Measurements from ENCODE around the gene CAVIN2.

Gene CAVIN2

GRCh38 chr2:191831410-191831994, 15.4 kb downstream of the CAVIN2 start:
- Histone ChIP-seq H3K27ac (ENCODE audit: low read depth, low read length) (no peak overlapping the region), H3K4me3 (ENCODE audit: low read depth in 1 of 2, low read length in 2 of 2) (no peak overlapping the region), H3K9ac (ENCODE audit: low read depth in 1 of 2, low read length in 2 of 2) (no peak overlapping the region), H3K27me3 (ENCODE audit: control insufficient read depth in 1 of 2, insufficient read depth in 2 of 2, low read length in 2 of 2) (no peaks in the 10 kb centered on the region), H3K4me1 (ENCODE audit: control insufficient read depth in 1 of 2, insufficient read depth in 2 of 2, low read length in 2 of 2) (no peaks in the 10 kb centered on the region), H3K9me3 (ENCODE audit: control insufficient read depth in 1 of 2, low read length in 2 of 2) (no peaks in the 10 kb centered on the region), H3K36me3 (ENCODE audit: control insufficient read depth in 1 of 2, insufficient read depth in 2 of 2, low read length in 2 of 2) (no peaks in the 10 kb centered on the region)

- Histone ChIP-seq H3K27ac (ENCODE audit: low read depth, low read length) (no peak overlapping the region), H3K9ac (ENCODE audit: low read depth in 1 of 2, low read length in 2 of 2) (no peak overlapping the region), H3K4me1 (ENCODE audit: control insufficient read depth in 1 of 2, insufficient read depth in 2 of 2, low read length in 2 of 2) (no peaks in the 10 kb centered on the region), H3K9me3 (ENCODE audit: control insufficient read depth in 1 of 2, low read length in 2 of 2) (no peaks in the 10 kb centered on the region), H3K27me3 (ENCODE audit: control insufficient read depth in 1 of 2, insufficient read depth in 2 of 2, low read length in 2 of 2) (no peaks in the 10 kb centered on the region), H3K36me3 (ENCODE audit: control insufficient read depth in 1 of 2, insufficient read depth in 2 of 2, low read length in 2 of 2) (no peaks in the 10 kb centered on the region), H3K4me3 (ENCODE audit: low read depth in 1 of 2, low read length in 2 of 2) (no peak overlapping the region)
Measured at GRCh38 chr2:191824398-191824797, 22.5 kb downstream of the CAVIN2 start.

GRCh38 chr2:191821078-191821477, 25.8 kb downstream of the CAVIN2 start:
- no peaks in the 10 kb centered on the region for H3K4me1 ChIP-seq (ENCODE audit: control insufficient read depth in 1 of 2, insufficient read depth in 2 of 2, low read length in 2 of 2)
- H3K36me3 ChIP-seq (ENCODE audit: control insufficient read depth in 1 of 2, insufficient read depth in 2 of 2, low read length in 2 of 2), result no peaks in the 10 kb centered on the region
- no peak overlapping the region for H3K4me3 ChIP-seq (ENCODE audit: low read depth in 1 of 2, low read length in 2 of 2)
- H3K9me3 ChIP-seq (ENCODE audit: control insufficient read depth in 1 of 2, low read length in 2 of 2), result no peaks in the 10 kb centered on the region
- H3K9ac ChIP-seq (ENCODE audit: low read depth in 1 of 2, low read length in 2 of 2), result no peak overlapping the region
- H3K27ac ChIP-seq (ENCODE audit: low read depth, low read length), result no peak overlapping the region
- no peaks in the 10 kb centered on the region for H3K27me3 ChIP-seq (ENCODE audit: control insufficient read depth in 1 of 2, insufficient read depth in 2 of 2, low read length in 2 of 2)

GRCh38 chr2:191818725-191819350, 28.1 kb downstream of the CAVIN2 start:
- Histone ChIP-seq H3K27me3 (ENCODE audit: control insufficient read depth in 1 of 2, insufficient read depth in 2 of 2, low read length in 2 of 2) (no peaks in the 10 kb centered on the region), H3K9me3 (ENCODE audit: control insufficient read depth in 1 of 2, low read length in 2 of 2) (no peaks in the 10 kb centered on the region), H3K36me3 (ENCODE audit: control insufficient read depth in 1 of 2, insufficient read depth in 2 of 2, low read length in 2 of 2) (no peaks in the 10 kb centered on the region), H3K4me3 (ENCODE audit: low read depth in 1 of 2, low read length in 2 of 2) (no peak overlapping the region), H3K4me1 (ENCODE audit: control insufficient read depth in 1 of 2, insufficient read depth in 2 of 2, low read length in 2 of 2) (no peaks in the 10 kb centered on the region), H3K9ac (ENCODE audit: low read depth in 1 of 2, low read length in 2 of 2) (no peak overlapping the region), H3K27ac (ENCODE audit: low read depth, low read length) (no peak overlapping the region)

GRCh38 chr2:191818133-191818532, 28.8 kb downstream of the CAVIN2 start:
- Histone ChIP-seq H3K4me1 (ENCODE audit: control insufficient read depth in 1 of 2, insufficient read depth in 2 of 2, low read length in 2 of 2) (no peaks in the 10 kb centered on the region), H3K9ac (ENCODE audit: low read depth in 1 of 2, low read length in 2 of 2) (no peak overlapping the region), H3K4me3 (ENCODE audit: low read depth in 1 of 2, low read length in 2 of 2) (no peak overlapping the region), H3K27me3 (ENCODE audit: control insufficient read depth in 1 of 2, insufficient read depth in 2 of 2, low read length in 2 of 2) (no peaks in the 10 kb centered on the region), H3K36me3 (ENCODE audit: control insufficient read depth in 1 of 2, insufficient read depth in 2 of 2, low read length in 2 of 2) (no peaks in the 10 kb centered on the region), H3K27ac (ENCODE audit: low read depth, low read length) (no peak overlapping the region), H3K9me3 (ENCODE audit: control insufficient read depth in 1 of 2, low read length in 2 of 2) (no peaks in the 10 kb centered on the region)

GRCh38 chr2:191815010-191815409, 31.9 kb downstream of the CAVIN2 start:
- Histone ChIP-seq H3K9me3 (ENCODE audit: control insufficient read depth in 1 of 2, low read length in 2 of 2) (no peaks in the 10 kb centered on the region), H3K4me3 (ENCODE audit: low read depth in 1 of 2, low read length in 2 of 2) (no peak overlapping the region), H3K27ac (ENCODE audit: low read depth, low read length) (no peak overlapping the region), H3K9ac (ENCODE audit: low read depth in 1 of 2, low read length in 2 of 2) (no peak overlapping the region), H3K27me3 (ENCODE audit: control insufficient read depth in 1 of 2, insufficient read depth in 2 of 2, low read length in 2 of 2) (no peaks in the 10 kb centered on the region), H3K36me3 (ENCODE audit: control insufficient read depth in 1 of 2, insufficient read depth in 2 of 2, low read length in 2 of 2) (no peaks in the 10 kb centered on the region), H3K4me1 (ENCODE audit: control insufficient read depth in 1 of 2, insufficient read depth in 2 of 2, low read length in 2 of 2) (no peaks in the 10 kb centered on the region)

GRCh38 chr2:191813943-191814342, 32.9 kb downstream of the CAVIN2 start:
- Histone ChIP-seq H3K36me3 (ENCODE audit: control insufficient read depth in 1 of 2, insufficient read depth in 2 of 2, low read length in 2 of 2) (no peaks in the 10 kb centered on the region), H3K27ac (ENCODE audit: low read depth, low read length) (no peak overlapping the region), H3K27me3 (ENCODE audit: control insufficient read depth in 1 of 2, insufficient read depth in 2 of 2, low read length in 2 of 2) (no peaks in the 10 kb centered on the region), H3K4me3 (ENCODE audit: low read depth in 1 of 2, low read length in 2 of 2) (no peak overlapping the region), H3K9me3 (ENCODE audit: control insufficient read depth in 1 of 2, low read length in 2 of 2) (no peaks in the 10 kb centered on the region), H3K4me1 (ENCODE audit: control insufficient read depth in 1 of 2, insufficient read depth in 2 of 2, low read length in 2 of 2) (no peaks in the 10 kb centered on the region), H3K9ac (ENCODE audit: low read depth in 1 of 2, low read length in 2 of 2) (no peak overlapping the region)

- Histone ChIP-seq H3K9me3 (ENCODE audit: control insufficient read depth in 1 of 2, low read length in 2 of 2) (no peaks in the 10 kb centered on the region), H3K9ac (ENCODE audit: low read depth in 1 of 2, low read length in 2 of 2) (no peak overlapping the region), H3K36me3 (ENCODE audit: control insufficient read depth in 1 of 2, insufficient read depth in 2 of 2, low read length in 2 of 2) (no peaks in the 10 kb centered on the region), H3K27ac (ENCODE audit: low read depth, low read length) (no peak overlapping the region), H3K4me3 (ENCODE audit: low read depth in 1 of 2, low read length in 2 of 2) (no peak overlapping the region), H3K27me3 (ENCODE audit: control insufficient read depth in 1 of 2, insufficient read depth in 2 of 2, low read length in 2 of 2) (no peaks in the 10 kb centered on the region), H3K4me1 (ENCODE audit: control insufficient read depth in 1 of 2, insufficient read depth in 2 of 2, low read length in 2 of 2) (no peaks in the 10 kb centered on the region)
Measured at GRCh38 chr2:191811807-191812602, 34.9 kb downstream of the CAVIN2 start.

GRCh38 chr2:191806396-191806795, 40.5 kb downstream of the CAVIN2 start:
- H3K4me3 ChIP-seq (ENCODE audit: low read depth in 1 of 2, low read length in 2 of 2), result no peak overlapping the region
- no peak overlapping the region for H3K9ac ChIP-seq (ENCODE audit: low read depth in 1 of 2, low read length in 2 of 2)
- H3K36me3 ChIP-seq (ENCODE audit: control insufficient read depth in 1 of 2, insufficient read depth in 2 of 2, low read length in 2 of 2), result no peaks in the 10 kb centered on the region
- no peaks in the 10 kb centered on the region for H3K9me3 ChIP-seq (ENCODE audit: control insufficient read depth in 1 of 2, low read length in 2 of 2)
- H3K27ac ChIP-seq (ENCODE audit: low read depth, low read length), result no peak overlapping the region
- H3K4me1 ChIP-seq (ENCODE audit: control insufficient read depth in 1 of 2, insufficient read depth in 2 of 2, low read length in 2 of 2), result no peaks in the 10 kb centered on the region
- no peaks in the 10 kb centered on the region for H3K27me3 ChIP-seq (ENCODE audit: control insufficient read depth in 1 of 2, insufficient read depth in 2 of 2, low read length in 2 of 2)

GRCh38 chr2:191804766-191805165, 42.1 kb downstream of the CAVIN2 start:
- H3K36me3 ChIP-seq (ENCODE audit: control insufficient read depth in 1 of 2, insufficient read depth in 2 of 2, low read length in 2 of 2), result no peaks in the 10 kb centered on the region
- H3K9ac ChIP-seq (ENCODE audit: low read depth in 1 of 2, low read length in 2 of 2), result no peak overlapping the region
- H3K4me1 ChIP-seq (ENCODE audit: control insufficient read depth in 1 of 2, insufficient read depth in 2 of 2, low read length in 2 of 2), result no peaks in the 10 kb centered on the region
- no peak overlapping the region for H3K4me3 ChIP-seq (ENCODE audit: low read depth in 1 of 2, low read length in 2 of 2)
- no peaks in the 10 kb centered on the region for H3K9me3 ChIP-seq (ENCODE audit: control insufficient read depth in 1 of 2, low read length in 2 of 2)
- no peaks in the 10 kb centered on the region for H3K27me3 ChIP-seq (ENCODE audit: control insufficient read depth in 1 of 2, insufficient read depth in 2 of 2, low read length in 2 of 2)
- no peak overlapping the region for H3K27ac ChIP-seq (ENCODE audit: low read depth, low read length)
